Glomerular visceral epithelial cell (primary cell): ENCODE results near the gene TMCC3.
"Not testable (repeated sequence)": the region's sequence is repeated elsewhere in the genome, so short reads cannot be mapped to it uniquely, and the experiment has no call there.

Experiments used
- DNase-seq: peaks from one replicate; pipeline ENCODE4 v3.0.0-alpha.2; 2016; ENCODE audit errors: extremely low spot score

TMCC3 gene

GRCh38 chr12:94636462-94637085, 13.8 kb downstream of the TMCC3 start:
- no peak for DNase-seq

GRCh38 chr12:94634717-94635116, 15.6 kb downstream of the TMCC3 start:
- no peak for DNase-seq

GRCh38 chr12:94633401-94633800, 17.0 kb downstream of the TMCC3 start:
- no peak for DNase-seq

- DNase-seq: no peak
Measured at GRCh38 chr12:94631058-94631457, 19.3 kb downstream of the TMCC3 start.

- no peak for DNase-seq
Measured at GRCh38 chr12:94628819-94629472, 21.4 kb downstream of the TMCC3 start.

GRCh38 chr12:94628369-94628768, 22.0 kb downstream of the TMCC3 start:
- DNase-seq: no peak

- no peak for DNase-seq
Measured at GRCh38 chr12:94625531-94625930, 24.8 kb downstream of the TMCC3 start.

- peak; percentile 35 for DNase-seq
Measured at GRCh38 chr12:94623161-94623920, 27.0 kb downstream of the TMCC3 start.

GRCh38 chr12:94622475-94622874, 27.9 kb downstream of the TMCC3 start:
- peak; percentile 41 for DNase-seq

GRCh38 chr12:94621662-94622359, 28.5 kb downstream of the TMCC3 start:
- DNase-seq: peak; percentile 87

- no peak for DNase-seq
Measured at GRCh38 chr12:94620621-94621020, 29.7 kb downstream of the TMCC3 start.

GRCh38 chr12:94618995-94619695, 31.2 kb downstream of the TMCC3 start:
- peak; percentile 84 for DNase-seq

GRCh38 chr12:94617101-94617500, 33.3 kb downstream of the TMCC3 start:
- DNase-seq: no peak

- DNase-seq: peak; percentile 75
Measured at GRCh38 chr12:94616203-94616729, 34.1 kb downstream of the TMCC3 start.

- DNase-seq: peak; percentile 90
Measured at GRCh38 chr12:94615260-94616181, 34.8 kb downstream of the TMCC3 start.

GRCh38 chr12:94614288-94614721, 36.1 kb downstream of the TMCC3 start:
- peak; percentile 83 for DNase-seq

GRCh38 chr12:94609917-94610443, 40.4 kb downstream of the TMCC3 start:
- DNase-seq: no peak

GRCh38 chr12:94606810-94607209, 43.5 kb downstream of the TMCC3 start:
- DNase-seq: not testable (repeated sequence)

- no peak for DNase-seq
Measured at GRCh38 chr12:94604366-94604698, 46.0 kb downstream of the TMCC3 start.
